ENCODE results near the gene ZNF189.
A peak's percentile ranks its signal among the peaks of the same experiment; 100 is the strongest.

ZNF189 gene

GRCh38 chr9:101453776-101454570 is 55.3 kb downstream of the ZNF189 start:
- no peak for DNase-seq (ENCODE audit: low read depth)

GRCh38 chr9:101455656-101456240 is 57.1 kb downstream of the ZNF189 start:
- DNase-seq (ENCODE audit: low read depth), result no peak

- no peak for DNase-seq (ENCODE audit: low read depth)
Observed at GRCh38 chr9:101457003-101457402, 58.4 kb downstream of the ZNF189 start.

- DNase-seq (ENCODE audit: low read depth), result peak; percentile 69
Observed at GRCh38 chr9:101458963-101459631, 60.4 kb downstream of the ZNF189 start.

Data from fibroblast of the conjunctiva (primary cell).